Body of pancreas (tissue), 4 donors: Measurements from ENCODE around the gene METTL24.

Source experiments
- POLR2A ChIP-seq, 3 donors: fragments of 450-650 bp; IDR thresholded peaks; one replicate each; pipeline ENCODE4 v1.6.1; 2016; ENCODE audit warnings: antibody characterized with exemption in 3 of 3, mild to moderate bottlenecking in 2 of 3
- TF ChIP-seq, protein P1 (sequence below), 7 experiments: fragments of 450-650 bp in 4 of 7; fragments of 200-600 bp in 3 of 7; sonication (generic) in 3 of 7; IDR thresholded peaks; one replicate each; pipeline ENCODE4 v1.5.1; 2016 to 2019; ENCODE audit warnings: antibody characterized with exemption in 7 of 7

DNA sequence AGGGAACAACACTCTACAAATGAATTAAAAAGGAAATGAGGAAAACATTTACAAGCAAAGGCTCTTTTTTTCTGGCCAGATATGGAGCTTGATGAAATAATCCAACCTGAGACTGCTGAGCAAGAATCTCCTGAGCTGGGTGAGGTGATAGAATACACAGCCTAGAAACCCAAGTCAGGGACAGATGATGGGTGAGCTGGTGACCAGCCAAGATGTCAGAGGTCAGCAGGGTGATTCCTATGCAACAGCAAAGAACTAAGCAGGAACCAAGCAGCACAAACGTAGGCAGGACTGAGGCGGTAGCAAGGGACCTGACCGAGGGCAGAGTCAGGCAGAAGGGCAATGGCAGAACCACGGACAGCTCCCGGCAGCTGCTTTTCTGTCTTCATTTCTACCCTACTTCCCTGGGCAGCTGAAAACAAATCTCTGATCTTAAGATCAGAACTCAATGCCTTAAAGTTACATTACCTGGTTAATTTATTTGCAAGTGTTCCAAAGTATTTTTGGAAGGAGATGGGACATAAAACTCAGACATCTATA, 102.9 kb downstream of the METTL24 start:
- TF ChIP-seq POLR2A (IDR thresholded peaks at IDR 0.05) = no peak
- TF ChIP-seq, protein P1, sequence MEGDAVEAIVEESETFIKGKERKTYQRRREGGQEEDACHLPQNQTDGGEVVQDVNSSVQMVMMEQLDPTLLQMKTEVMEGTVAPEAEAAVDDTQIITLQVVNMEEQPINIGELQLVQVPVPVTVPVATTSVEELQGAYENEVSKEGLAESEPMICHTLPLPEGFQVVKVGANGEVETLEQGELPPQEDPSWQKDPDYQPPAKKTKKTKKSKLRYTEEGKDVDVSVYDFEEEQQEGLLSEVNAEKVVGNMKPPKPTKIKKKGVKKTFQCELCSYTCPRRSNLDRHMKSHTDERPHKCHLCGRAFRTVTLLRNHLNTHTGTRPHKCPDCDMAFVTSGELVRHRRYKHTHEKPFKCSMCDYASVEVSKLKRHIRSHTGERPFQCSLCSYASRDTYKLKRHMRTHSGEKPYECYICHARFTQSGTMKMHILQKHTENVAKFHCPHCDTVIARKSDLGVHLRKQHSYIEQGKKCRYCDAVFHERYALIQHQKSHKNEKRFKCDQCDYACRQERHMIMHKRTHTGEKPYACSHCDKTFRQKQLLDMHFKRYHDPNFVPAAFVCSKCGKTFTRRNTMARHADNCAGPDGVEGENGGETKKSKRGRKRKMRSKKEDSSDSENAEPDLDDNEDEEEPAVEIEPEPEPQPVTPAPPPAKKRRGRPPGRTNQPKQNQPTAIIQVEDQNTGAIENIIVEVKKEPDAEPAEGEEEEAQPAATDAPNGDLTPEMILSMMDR (IDR thresholded peaks at IDR 0.05) = no peak
